Neural progenitor cell (in vitro differentiated cells): ENCODE data around the gene BLTP2. TPM values are rescaled to one million over a fixed set of nuclear protein-coding genes. Genes with fewer than 3 reads are reported as not detected.

ENCODE experiments used
- DNase-seq: peaks from one replicate; pipeline ENCODE4 v3.0.0-alpha.2; 2016; ENCODE audit warnings: low spot score
- H2AFZ ChIP-seq: fragments of 200-600 bp; sonication (generic); replicated peaks from 2 replicates; pipeline ENCODE4 v1.6.1; 2016; ENCODE audit warnings: antibody characterized with exemption
- H3F3A ChIP-seq: fragments of 200-600 bp; sonication (generic); 2 replicates; pipeline ENCODE4 v1.6.1; 2016; ENCODE audit warnings: antibody characterized with exemption, low read depth
- H3K27ac ChIP-seq: fragments of 200-600 bp; sonication (generic); 2 replicates; pipeline ENCODE4 v1.5.1; 2016; ENCODE audit warnings: mild to moderate bottlenecking
- H3K27me3 ChIP-seq: fragments of 200-600 bp; sonication (generic); 2 replicates; pipeline ENCODE4 v1.6.1; 2016; ENCODE audit warnings: mild to moderate bottlenecking, moderate library complexity
- H3K36me3 ChIP-seq: fragments of 200-600 bp; sonication (generic); 2 replicates; pipeline ENCODE4 v1.5.1; 2016
- H3K4me1 ChIP-seq: fragments of 200-600 bp; sonication (generic); 2 replicates; pipeline ENCODE4 v1.6.1; 2016; ENCODE audit warnings: mixed run types
- H3K4me2 ChIP-seq: fragments of 200-600 bp; sonication (generic); 2 replicates; pipeline ENCODE4 v1.6.1; 2016
- H3K4me3 ChIP-seq: fragments of 200-600 bp; sonication (generic); 2 replicates; pipeline ENCODE4 v1.5.1; 2016
- H3K79me2 ChIP-seq: fragments of 200-600 bp; sonication (generic); 2 replicates; pipeline ENCODE4 v1.6.1; 2016; ENCODE audit warnings: low read depth
- H3K9ac ChIP-seq: fragments of 200-600 bp; sonication (generic); 2 replicates; pipeline ENCODE4 v1.6.1; 2016
- H3K9me3 ChIP-seq: fragments of 200-600 bp; sonication (generic); 2 replicates; pipeline ENCODE4 v1.5.1; 2016; ENCODE audit warnings: low read depth
- H4K20me1 ChIP-seq: fragments of 200-600 bp; sonication (generic); 2 replicates; pipeline ENCODE4 v1.6.1; 2016; ENCODE audit warnings: low read depth
- H3K27ac Mint-ChIP-seq: 3 replicates; pipeline ENCODE4 v1.8.0; 2021; ENCODE audit warnings: mixed read lengths
- H3K27me3 Mint-ChIP-seq: 2 replicates; pipeline ENCODE4 v1.8.0; 2022; ENCODE audit warnings: low read depth, mild to moderate bottlenecking, inconsistent platforms, moderate library complexity, mixed read lengths; ENCODE audit not compliant: insufficient read depth
- H3K36me3 Mint-ChIP-seq: 3 replicates; pipeline ENCODE4 v1.8.0; 2021; ENCODE audit warnings: mixed read lengths
- H3K4me1 Mint-ChIP-seq: 3 replicates; pipeline ENCODE4 v1.8.0; 2021; ENCODE audit warnings: mixed read lengths
- H3K4me3 Mint-ChIP-seq: 3 replicates; pipeline ENCODE4 v1.8.0; 2021; ENCODE audit warnings: mild to moderate bottlenecking, moderate library complexity, mixed read lengths
- H3K9me3 Mint-ChIP-seq: 3 replicates; pipeline ENCODE4 v1.8.0; 2020; ENCODE audit warnings: mixed read lengths
- EZH2 ChIP-seq: fragments of 200-600 bp; sonication (generic); IDR thresholded peaks from 2 replicates; pipeline ENCODE4 v1.6.1; 2017; ENCODE audit warnings: antibody characterized with exemption, mild to moderate bottlenecking, moderate library complexity
- EZH2phosphoT487 ChIP-seq: fragments of 200-600 bp; sonication (generic); IDR thresholded peaks from 2 replicates; pipeline ENCODE4 v1.6.1; 2017; ENCODE audit warnings: antibody characterized with exemption
- total RNA-seq: library from RNA; depleted of rRNA; stranded (reverse); fragments of >200 nt; gene quantifications from 2 replicates; pipeline ENCODE4 v1.2.3, GENCODE V29; 2015; ENCODE audit warnings: low replicate concordance
- TF ChIP-seq, protein P1 (sequence below): fragments of 200-600 bp; sonication (generic); IDR thresholded peaks from 2 replicates; pipeline ENCODE4 v1.5.1; 2017; ENCODE audit warnings: antibody characterized with exemption, mild to moderate bottlenecking

BLTP2 gene
- total RNA-seq, 1 donor from 2014 or later, result 130 TPM

DNA sequence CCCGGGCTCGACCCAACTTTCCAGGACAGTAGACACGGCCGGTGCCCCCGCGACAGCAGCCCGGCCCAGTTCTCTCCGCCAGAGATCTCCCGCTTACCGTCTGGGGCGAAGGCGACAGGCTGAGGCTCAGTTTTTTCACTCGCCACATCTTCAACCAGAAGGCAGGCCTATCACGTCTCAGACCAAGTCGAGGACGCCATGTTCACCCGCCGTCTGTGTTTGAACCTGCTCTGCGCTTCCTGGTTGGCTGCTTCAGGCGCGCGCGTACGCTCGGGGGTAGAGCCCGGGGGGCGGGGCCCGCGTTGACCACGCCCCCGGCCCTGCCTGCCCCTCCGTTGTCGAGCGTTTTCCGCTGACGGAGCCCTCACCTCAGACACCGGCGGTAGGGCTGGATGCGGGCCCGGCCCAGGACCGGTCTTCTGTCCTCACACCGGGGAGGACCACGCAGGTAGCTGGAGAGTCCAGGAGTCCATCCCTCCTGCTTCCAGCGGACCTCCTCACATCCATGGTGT, 46.1 kb downstream of the BLTP2 start, which contains the start of gene SPAG5:
TSS of gene SPAG5 (minus strand) at position 227 of the 512 bp plus-strand sequence. CDS start at position 148, 79 bp downstream.
- Histone ChIP-seq H4K20me1 (peaks cover 18% of the 10 kb centered on the region), H3K79me2 (peaks cover 49% of the 10 kb centered on the region), H3K9ac (peak within 1 kb of the TSS; percentile 79), H2AFZ (peak within 1 kb of the TSS; percentile 86), H3K27me3 (peaks cover 11% of the 10 kb centered on the region), H3K9me3 (no peaks in the 10 kb centered on the region), H3F3A (peaks cover 29% of the 10 kb centered on the region), H3K36me3 (peaks cover 21% of the 10 kb centered on the region), H3K27ac (no peak within 1 kb of the TSS), H3K4me3 (peak within 1 kb of the TSS; percentile 99), H3K4me2 (peak within 1 kb of the TSS; percentile 99), H3K4me1 (peaks cover 20% of the 10 kb centered on the region)
- TF ChIP-seq, protein P1, sequence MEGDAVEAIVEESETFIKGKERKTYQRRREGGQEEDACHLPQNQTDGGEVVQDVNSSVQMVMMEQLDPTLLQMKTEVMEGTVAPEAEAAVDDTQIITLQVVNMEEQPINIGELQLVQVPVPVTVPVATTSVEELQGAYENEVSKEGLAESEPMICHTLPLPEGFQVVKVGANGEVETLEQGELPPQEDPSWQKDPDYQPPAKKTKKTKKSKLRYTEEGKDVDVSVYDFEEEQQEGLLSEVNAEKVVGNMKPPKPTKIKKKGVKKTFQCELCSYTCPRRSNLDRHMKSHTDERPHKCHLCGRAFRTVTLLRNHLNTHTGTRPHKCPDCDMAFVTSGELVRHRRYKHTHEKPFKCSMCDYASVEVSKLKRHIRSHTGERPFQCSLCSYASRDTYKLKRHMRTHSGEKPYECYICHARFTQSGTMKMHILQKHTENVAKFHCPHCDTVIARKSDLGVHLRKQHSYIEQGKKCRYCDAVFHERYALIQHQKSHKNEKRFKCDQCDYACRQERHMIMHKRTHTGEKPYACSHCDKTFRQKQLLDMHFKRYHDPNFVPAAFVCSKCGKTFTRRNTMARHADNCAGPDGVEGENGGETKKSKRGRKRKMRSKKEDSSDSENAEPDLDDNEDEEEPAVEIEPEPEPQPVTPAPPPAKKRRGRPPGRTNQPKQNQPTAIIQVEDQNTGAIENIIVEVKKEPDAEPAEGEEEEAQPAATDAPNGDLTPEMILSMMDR, result no peak
- TF ChIP-seq EZH2, result no peak
- no peak for TF ChIP-seq EZH2phosphoT487
- peak; percentile 97 for DNase-seq
- Mint-ChIP-seq H3K9me3 (no peaks in the 10 kb centered on the region), H3K27me3 (peaks cover 3% of the 10 kb centered on the region), H3K4me3 (peak within 1 kb of the TSS; percentile 98), H3K36me3 (peaks cover 11% of the 10 kb centered on the region), H3K27ac (peak within 1 kb of the TSS; percentile 99), H3K4me1 (peaks cover 32% of the 10 kb centered on the region)

DNA sequence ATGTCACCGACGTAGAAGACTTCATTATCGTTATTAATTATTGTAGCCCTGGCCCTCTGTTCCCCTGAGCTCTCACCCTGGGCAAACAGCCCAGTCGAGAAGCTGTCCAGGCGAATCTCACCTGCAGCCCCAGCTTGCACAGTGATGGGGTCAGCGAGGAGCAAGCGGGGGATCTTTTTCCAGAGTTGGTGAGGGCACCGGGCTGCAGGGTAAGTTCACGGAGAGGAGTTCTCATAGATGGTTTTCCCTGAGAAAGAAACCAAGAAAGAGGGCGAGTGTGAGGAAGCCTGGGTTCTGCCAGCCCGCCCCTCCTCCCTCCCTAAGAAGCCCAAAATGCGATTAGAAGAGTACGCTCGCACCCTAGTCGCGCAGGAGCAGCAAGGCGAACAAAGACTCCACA, 46.6 kb downstream of the BLTP2 start:
- Histone ChIP-seq H3F3A (peaks cover 29% of the 10 kb centered on the region), H3K9ac (peak overlapping the region; percentile 79), H3K27me3 (peaks cover 11% of the 10 kb centered on the region), H3K79me2 (peaks cover 54% of the 10 kb centered on the region), H3K36me3 (peaks cover 21% of the 10 kb centered on the region), H3K4me1 (peaks cover 20% of the 10 kb centered on the region), H4K20me1 (peaks cover 22% of the 10 kb centered on the region), H3K27ac (no peak overlapping the region), H3K4me3 (peak overlapping the region; percentile 99), H2AFZ (peak overlapping the region; percentile 86), H3K9me3 (no peaks in the 10 kb centered on the region), H3K4me2 (peak overlapping the region; percentile 99)
- H3K36me3 Mint-ChIP-seq, result peaks cover 9% of the 10 kb centered on the region
- peaks cover 28% of the 10 kb centered on the region for H3K4me1 Mint-ChIP-seq
- TF ChIP-seq EZH2 (no peak), EZH2phosphoT487 (no peak)
- TF ChIP-seq, protein P1, result no peak
- DNase-seq, result no peak
- peak overlapping the region; percentile 99 for H3K27ac Mint-ChIP-seq
- H3K27me3 Mint-ChIP-seq, result peaks cover under 1% of the 10 kb centered on the region
- peak overlapping the region; percentile 98 for H3K4me3 Mint-ChIP-seq
- H3K9me3 Mint-ChIP-seq, result no peaks in the 10 kb centered on the region

DNA sequence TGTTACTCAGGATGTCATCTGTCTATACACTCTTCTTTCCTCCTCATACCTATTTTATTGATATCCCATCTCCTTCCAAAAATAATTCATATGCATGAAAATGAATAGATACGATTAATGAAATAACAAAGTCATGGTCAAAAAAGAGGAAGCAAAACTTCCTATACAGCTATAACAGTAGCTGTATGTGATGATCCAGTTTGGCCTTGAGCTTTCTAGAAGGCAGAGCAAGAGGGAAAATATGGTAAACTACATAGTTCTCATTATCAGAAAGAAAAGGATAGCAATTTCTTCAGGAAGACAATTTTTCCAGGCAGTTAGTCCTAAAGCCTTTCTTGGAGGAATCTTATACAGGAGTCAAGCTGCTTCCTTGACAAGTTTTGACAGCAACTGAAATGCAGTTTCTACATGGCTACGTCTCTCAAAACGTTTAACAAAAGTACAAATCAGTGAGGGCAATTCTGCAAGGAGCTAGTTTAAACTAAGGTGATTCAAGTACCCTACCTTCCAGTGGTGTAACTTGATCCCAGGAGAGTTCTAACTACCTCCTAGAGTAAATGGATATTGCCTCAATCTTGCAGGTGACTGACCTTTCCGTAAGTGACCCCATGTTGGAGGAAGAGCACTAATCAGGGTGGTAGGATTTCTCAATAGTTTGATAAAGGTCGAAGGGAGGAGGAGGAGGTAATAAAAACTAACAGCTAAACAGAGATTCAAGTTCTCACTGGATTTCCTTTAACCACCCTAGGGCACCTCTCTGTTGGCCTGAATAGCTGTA, 47.2 kb downstream of the BLTP2 start:
- H3K27ac ChIP-seq, result no peak overlapping the region
- H3K4me3 ChIP-seq, result peak overlapping the region; percentile 99

More for the DNA sequence above, 47.2 kb downstream of the BLTP2 start:
- peaks cover 23% of the 10 kb centered on the region for H3K4me1 Mint-ChIP-seq
- H3F3A ChIP-seq, result peaks cover 23% of the 10 kb centered on the region
- peak overlapping the region; percentile 98 for H3K4me3 Mint-ChIP-seq
- no peaks in the 10 kb centered on the region for H3K27me3 Mint-ChIP-seq
- H3K9me3 ChIP-seq, result no peaks in the 10 kb centered on the region
- no peaks in the 10 kb centered on the region for H3K9me3 Mint-ChIP-seq
- peak overlapping the region; percentile 99 for H3K27ac Mint-ChIP-seq
- H3K36me3 Mint-ChIP-seq, result peaks cover 15% of the 10 kb centered on the region
- H3K9ac ChIP-seq, result peak overlapping the region; percentile 79
- TF ChIP-seq EZH2 (no peak), EZH2phosphoT487 (no peak)
- TF ChIP-seq, protein P1, result no peak
- peaks cover 11% of the 10 kb centered on the region for H3K27me3 ChIP-seq
- H4K20me1 ChIP-seq, result peaks cover 28% of the 10 kb centered on the region
- H3K36me3 ChIP-seq, result peaks cover 21% of the 10 kb centered on the region
- peaks cover 60% of the 10 kb centered on the region for H3K79me2 ChIP-seq
- H3K4me2 ChIP-seq, result peak overlapping the region; percentile 99
- H3K4me1 ChIP-seq, result peaks cover 15% of the 10 kb centered on the region
- DNase-seq, result no peak
- no peak overlapping the region for H2AFZ ChIP-seq

Other genes with a start within 250 kb of the BLTP2 start
- gene SLC46A1, start 238.9 kb downstream of the BLTP2 start, total RNA-seq, result 2.4 TPM in 2 replicates
- gene SLC13A2, start 171.5 kb downstream of the BLTP2 start, total RNA-seq, result not detected in 2 replicates
- not detected in 2 replicates for gene FOXN1, start 138.8 kb downstream of the BLTP2 start, total RNA-seq
- gene UNC119, start 92.5 kb downstream of the BLTP2 start, total RNA-seq, result 61.4 and 103 TPM in 2 replicates
- gene PIGS, start 73.6 kb downstream of the BLTP2 start, total RNA-seq, result 15.2 and 39.5 TPM in 2 replicates
- gene ALDOC, start 68.3 kb downstream of the BLTP2 start, total RNA-seq, result 38.6 and 66.6 TPM in 2 replicates
- 141 TPM in 2 replicates for gene SPAG5, start 46.1 kb downstream of the BLTP2 start, total RNA-seq
- gene RSKR, start 31.0 kb downstream of the BLTP2 start, total RNA-seq, result 26.5 and 31.8 TPM in 2 replicates
- gene SDF2, start 16.7 kb upstream of the BLTP2 start, total RNA-seq, result 34.3 and 62.7 TPM in 2 replicates
- 29.9 and 38.6 TPM in 2 replicates for gene SUPT6H, start 17.0 kb upstream of the BLTP2 start, total RNA-seq
- gene PROCA1, start 66.7 kb upstream of the BLTP2 start, total RNA-seq, result 12.5 and 32.7 TPM in 2 replicates
- 82.8 and 133 TPM in 2 replicates for gene RAB34, start 72.7 kb upstream of the BLTP2 start, total RNA-seq
- 581 and 932 TPM in 2 replicates for gene RPL23A, start 74.8 kb upstream of the BLTP2 start, total RNA-seq
- gene TLCD1, start 81.1 kb upstream of the BLTP2 start, total RNA-seq, result 10.0 and 13.4 TPM in 2 replicates
- gene NEK8, start 83.6 kb upstream of the BLTP2 start, total RNA-seq, result 3.7 and 9.2 TPM in 2 replicates
- 32.2 and 94.1 TPM in 2 replicates for gene TRAF4, start 98.9 kb upstream of the BLTP2 start, total RNA-seq
- 7.1 and 17.7 TPM in 2 replicates for gene FAM222B, start 197.6 kb upstream of the BLTP2 start, total RNA-seq
- 25.8 and 44.8 TPM in 2 replicates for gene ERAL1, start 209.9 kb upstream of the BLTP2 start, total RNA-seq